Measurements from ENCODE around the gene ENTR1. TPM values are rescaled to one million over a fixed set of nuclear protein-coding genes. Genes with fewer than 3 reads are reported as not detected.
"Not testable (repeated sequence)": the region's sequence is repeated elsewhere in the genome, so short reads cannot be mapped to it uniquely, and the experiment has no call there.

ENTR1 gene
- total RNA-seq, 1 donor from 2014 or later = 57.9 TPM

- Mint-ChIP-seq H3K27ac (ENCODE audit: unreplicated experiment) (no peak overlapping the region), H3K9me3 (ENCODE audit: unreplicated experiment) (no peaks in the 10 kb centered on the region), H3K36me3 (ENCODE audit: unreplicated experiment) (peaks cover 5% of the 10 kb centered on the region), H3K4me1 (ENCODE audit: unreplicated experiment) (no peaks in the 10 kb centered on the region), H3K27me3 (ENCODE audit: unreplicated experiment) (no peaks in the 10 kb centered on the region), H3K4me3 (ENCODE audit: unreplicated experiment) (no peak overlapping the region)
- TF ChIP-seq CTCF (IDR thresholded peaks at IDR 0.05) = no peak
- no peak for DNase-seq (ENCODE audit: extremely low spot score, unreplicated experiment)
Observed at GRCh38 chr9:136430588-136431234, 20.3 kb upstream of the ENTR1 start.

DNA sequence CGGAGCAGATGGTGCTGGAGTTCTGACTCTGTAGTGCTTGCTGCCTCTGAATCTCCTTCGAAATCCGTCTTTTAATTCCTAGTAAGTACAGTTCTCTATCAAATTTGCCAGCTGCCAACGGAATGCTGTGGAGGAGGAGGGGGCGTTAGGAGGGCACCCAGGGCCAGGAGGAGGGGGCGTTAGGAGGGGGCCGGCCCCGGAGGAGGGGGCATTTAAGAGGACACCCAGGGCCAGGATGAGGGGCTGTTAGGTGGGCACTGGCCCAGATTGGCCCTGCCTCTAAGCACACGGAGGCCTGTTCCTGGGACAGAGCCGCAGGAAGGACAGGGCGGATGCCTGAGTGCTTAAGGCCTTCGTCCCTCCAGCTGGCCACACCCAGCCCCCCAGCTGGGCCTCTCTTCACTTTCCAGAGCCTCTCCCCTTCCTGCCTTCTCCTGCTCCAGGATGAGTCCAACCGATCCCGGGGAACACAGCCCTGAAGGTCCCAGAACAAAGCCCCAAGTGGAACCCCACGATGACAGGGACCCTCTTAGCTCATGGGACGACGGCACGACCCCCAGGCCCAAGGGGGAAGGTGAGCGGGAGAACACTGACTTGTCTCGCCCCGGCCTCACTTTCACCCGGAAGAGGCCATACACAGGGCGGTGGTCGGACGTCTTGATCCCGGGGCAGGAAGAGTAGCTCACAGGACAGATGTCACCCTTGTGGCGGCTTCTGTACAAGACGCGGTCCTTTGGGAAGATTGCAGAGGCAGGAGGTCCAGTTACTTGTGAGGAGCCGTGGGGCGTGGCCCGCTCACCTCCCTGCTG is 19.5 kb upstream of the ENTR1 start:
- TF ChIP-seq CTCF (IDR thresholded peaks at IDR 0.05) = no peak
- no peak overlapping the region for H3K27ac Mint-ChIP-seq (ENCODE audit: unreplicated experiment)
- peaks cover 10% of the 10 kb centered on the region for H3K36me3 Mint-ChIP-seq (ENCODE audit: unreplicated experiment)
- no peaks in the 10 kb centered on the region for H3K27me3 Mint-ChIP-seq (ENCODE audit: unreplicated experiment)
- no peaks in the 10 kb centered on the region for H3K4me1 Mint-ChIP-seq (ENCODE audit: unreplicated experiment)
- DNase-seq (ENCODE audit: extremely low spot score, unreplicated experiment) = no peak
- H3K9me3 Mint-ChIP-seq (ENCODE audit: unreplicated experiment) = no peaks in the 10 kb centered on the region
- H3K4me3 Mint-ChIP-seq (ENCODE audit: unreplicated experiment) = no peak overlapping the region

- Mint-ChIP-seq H3K27me3 (ENCODE audit: unreplicated experiment) (no peaks in the 10 kb centered on the region), H3K36me3 (ENCODE audit: unreplicated experiment) (peaks cover 10% of the 10 kb centered on the region), H3K4me3 (ENCODE audit: unreplicated experiment) (no peak overlapping the region), H3K27ac (ENCODE audit: unreplicated experiment) (no peak overlapping the region), H3K9me3 (ENCODE audit: unreplicated experiment) (no peaks in the 10 kb centered on the region), H3K4me1 (ENCODE audit: unreplicated experiment) (no peaks in the 10 kb centered on the region)
- TF ChIP-seq CTCF (IDR thresholded peaks at IDR 0.05) = no peak
- DNase-seq (ENCODE audit: extremely low spot score, unreplicated experiment) = no peak
Observed at GRCh38 chr9:136429075-136429628, 18.7 kb upstream of the ENTR1 start.

DNA sequence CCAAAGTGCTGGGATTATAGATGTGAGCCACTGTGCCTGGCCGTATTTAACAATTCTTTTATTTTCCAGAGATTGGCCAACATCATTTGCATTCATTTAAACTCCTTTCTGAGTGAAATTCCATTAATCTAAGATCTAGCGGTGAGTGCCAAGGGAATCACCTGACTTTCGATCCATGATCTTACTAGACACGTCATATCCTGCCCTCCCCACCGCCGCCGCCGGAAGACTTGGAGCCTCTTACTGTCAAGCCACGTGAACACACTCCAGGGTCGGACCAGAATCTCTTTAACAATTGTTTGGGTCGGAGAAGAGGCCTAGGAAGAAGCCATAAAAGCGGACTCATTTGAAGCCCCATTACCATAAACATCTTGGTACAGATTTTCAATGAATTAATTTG is 16.4 kb upstream of the ENTR1 start:
- Mint-ChIP-seq H3K36me3 (ENCODE audit: unreplicated experiment) (peaks cover 17% of the 10 kb centered on the region), H3K4me3 (ENCODE audit: unreplicated experiment) (no peak overlapping the region), H3K4me1 (ENCODE audit: unreplicated experiment) (no peaks in the 10 kb centered on the region), H3K27me3 (ENCODE audit: unreplicated experiment) (no peaks in the 10 kb centered on the region), H3K27ac (ENCODE audit: unreplicated experiment) (no peak overlapping the region), H3K9me3 (ENCODE audit: unreplicated experiment) (no peaks in the 10 kb centered on the region)
- DNase-seq (ENCODE audit: extremely low spot score, unreplicated experiment) = no peak
- TF ChIP-seq CTCF (IDR thresholded peaks at IDR 0.05) = no peak

- not testable (repeated sequence) for H3K9me3 Mint-ChIP-seq (ENCODE audit: unreplicated experiment); H3K27me3 Mint-ChIP-seq (ENCODE audit: unreplicated experiment); DNase-seq (ENCODE audit: extremely low spot score, unreplicated experiment); H3K4me1 Mint-ChIP-seq (ENCODE audit: unreplicated experiment); H3K4me3 Mint-ChIP-seq (ENCODE audit: unreplicated experiment)
- H3K27ac Mint-ChIP-seq (ENCODE audit: unreplicated experiment) = peak overlapping the region; percentile 38
- H3K36me3 Mint-ChIP-seq (ENCODE audit: unreplicated experiment) = peaks cover 22% of the 10 kb centered on the region
Observed at GRCh38 chr9:136425367-136425766, 15.0 kb upstream of the ENTR1 start.
